ENCODE measurements around the gene RNF169.

Gene RNF169

GRCh38 chr11:74729397-74729796 is 19.3 kb upstream of the RNF169 start:
- DNase-seq (ENCODE audit: extremely low read depth, low read depth): no peak
- TF ChIP-seq, protein P1, sequence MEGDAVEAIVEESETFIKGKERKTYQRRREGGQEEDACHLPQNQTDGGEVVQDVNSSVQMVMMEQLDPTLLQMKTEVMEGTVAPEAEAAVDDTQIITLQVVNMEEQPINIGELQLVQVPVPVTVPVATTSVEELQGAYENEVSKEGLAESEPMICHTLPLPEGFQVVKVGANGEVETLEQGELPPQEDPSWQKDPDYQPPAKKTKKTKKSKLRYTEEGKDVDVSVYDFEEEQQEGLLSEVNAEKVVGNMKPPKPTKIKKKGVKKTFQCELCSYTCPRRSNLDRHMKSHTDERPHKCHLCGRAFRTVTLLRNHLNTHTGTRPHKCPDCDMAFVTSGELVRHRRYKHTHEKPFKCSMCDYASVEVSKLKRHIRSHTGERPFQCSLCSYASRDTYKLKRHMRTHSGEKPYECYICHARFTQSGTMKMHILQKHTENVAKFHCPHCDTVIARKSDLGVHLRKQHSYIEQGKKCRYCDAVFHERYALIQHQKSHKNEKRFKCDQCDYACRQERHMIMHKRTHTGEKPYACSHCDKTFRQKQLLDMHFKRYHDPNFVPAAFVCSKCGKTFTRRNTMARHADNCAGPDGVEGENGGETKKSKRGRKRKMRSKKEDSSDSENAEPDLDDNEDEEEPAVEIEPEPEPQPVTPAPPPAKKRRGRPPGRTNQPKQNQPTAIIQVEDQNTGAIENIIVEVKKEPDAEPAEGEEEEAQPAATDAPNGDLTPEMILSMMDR (IDR thresholded peaks at IDR 0.05; ENCODE audit: low read depth, low read length, missing control alignments): no peak
- no peak overlapping the region for H3K4me3 ChIP-seq (replicated peaks; ENCODE audit: low read depth, low read length)

- TF ChIP-seq, protein P1 (IDR thresholded peaks at IDR 0.05; ENCODE audit: low read depth, low read length, missing control alignments): no peak
- no peak overlapping the region for H3K4me3 ChIP-seq (replicated peaks; ENCODE audit: low read depth, low read length)
- DNase-seq (ENCODE audit: extremely low read depth, low read depth): no peak
Observed at GRCh38 chr11:74730571-74731260, 17.9 kb upstream of the RNF169 start.

DNA sequence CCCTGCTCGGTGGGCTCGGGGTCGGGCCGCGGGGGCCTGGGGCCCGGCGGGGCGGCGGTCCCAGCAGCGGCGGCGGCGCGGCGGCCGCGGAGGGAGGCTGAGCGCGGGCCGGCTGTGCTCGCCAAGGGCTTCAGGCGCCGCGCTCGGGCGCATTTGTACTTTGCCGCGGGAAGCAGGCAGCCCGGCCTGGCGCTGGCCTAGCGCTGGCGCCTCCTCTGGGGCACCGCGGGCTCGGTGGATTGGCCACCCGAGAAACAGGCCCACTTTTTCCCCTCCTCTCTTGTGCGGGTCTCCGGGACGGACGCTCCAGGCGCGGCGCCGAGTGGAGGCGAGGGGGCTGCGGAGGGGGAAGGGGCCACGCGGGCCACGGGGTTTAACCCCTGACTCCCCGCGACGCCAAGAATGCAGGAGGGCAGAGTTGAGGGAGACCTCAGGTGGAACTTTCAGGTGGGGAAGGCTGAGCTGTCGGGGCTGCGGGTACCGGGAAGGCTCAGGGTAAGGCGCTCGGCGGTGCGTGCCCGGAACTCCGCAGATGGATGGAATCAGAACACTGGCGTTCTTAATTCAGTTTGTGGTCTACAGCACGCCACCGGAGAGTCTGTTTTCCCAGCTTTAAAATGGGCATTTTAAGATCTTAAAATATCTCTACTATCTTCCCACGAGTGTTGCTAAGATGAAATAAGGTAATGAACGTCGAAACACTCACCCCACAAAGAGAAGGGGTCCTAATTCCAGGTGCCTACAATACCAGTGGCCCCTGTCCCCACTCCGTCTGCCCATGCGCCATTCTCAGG is 17.2 kb upstream of the RNF169 start, which contains the start of gene CHRDL2:
Gene CHRDL2 (minus strand): TSS at position 126 of the 794 bp plus-strand sequence. CDS start 538 bp downstream, outside the sequence.
- H3K4me3 ChIP-seq (replicated peaks; ENCODE audit: low read depth, low read length): 0 out of 2 replicates have a peak within 1 kb of the TSS, but pooled peaks have one; percentile 13
- no peak for DNase-seq (ENCODE audit: extremely low read depth, low read depth)
- TF ChIP-seq, protein P1 (IDR thresholded peaks at IDR 0.05; ENCODE audit: low read depth, low read length, missing control alignments): no peak

DNA sequence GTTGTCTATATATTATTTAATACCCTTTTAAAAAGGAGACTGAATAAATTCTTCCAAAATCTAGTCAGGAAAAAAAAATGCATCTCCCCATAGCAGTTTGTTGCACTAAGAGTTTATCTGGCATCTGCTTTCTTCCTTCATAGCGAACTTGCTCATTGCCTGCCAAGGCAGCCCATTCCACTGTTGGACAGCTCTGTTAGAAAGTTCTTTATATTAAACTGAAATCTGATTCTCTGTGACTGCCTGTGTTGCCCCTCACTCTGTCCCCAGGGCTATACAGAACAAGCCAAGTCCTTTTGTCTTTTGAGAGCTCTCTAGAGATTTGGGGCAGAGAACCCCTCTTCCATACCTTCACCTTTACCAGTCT is 14.1 kb upstream of the RNF169 start:
- no peak overlapping the region for H3K4me3 ChIP-seq (replicated peaks; ENCODE audit: low read depth, low read length)
- no peak for DNase-seq (ENCODE audit: extremely low read depth, low read depth)
- TF ChIP-seq, protein P1 (IDR thresholded peaks at IDR 0.05; ENCODE audit: low read depth, low read length, missing control alignments): no peak

- TF ChIP-seq, protein P1 (IDR thresholded peaks at IDR 0.05; ENCODE audit: low read depth, low read length, missing control alignments): no peak
- H3K4me3 ChIP-seq (replicated peaks; ENCODE audit: low read depth, low read length): no peak overlapping the region
- DNase-seq (ENCODE audit: extremely low read depth, low read depth): no peak
Observed at GRCh38 chr11:74735365-74735928, 13.2 kb upstream of the RNF169 start.

DNA sequence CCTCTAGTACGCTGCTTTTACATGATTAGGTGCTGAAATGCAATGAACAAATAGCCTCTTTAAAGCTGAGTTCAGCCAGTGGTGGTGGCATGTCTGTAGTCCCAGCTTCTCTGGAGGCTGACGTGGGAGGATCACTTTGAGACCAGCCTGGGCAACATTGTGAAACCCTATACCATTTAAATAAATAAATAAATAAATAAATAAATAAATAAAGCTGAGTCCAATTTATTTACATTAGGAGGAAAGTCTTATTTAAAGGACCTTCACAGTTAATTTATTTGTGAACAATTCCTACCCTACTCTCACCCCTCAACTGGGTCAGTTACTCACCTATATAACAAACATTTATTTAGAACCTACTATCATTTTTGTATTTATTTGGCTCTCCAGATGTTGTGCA is 12.6 kb upstream of the RNF169 start:
- no peak for DNase-seq (ENCODE audit: extremely low read depth, low read depth)
- no peak overlapping the region for H3K4me3 ChIP-seq (replicated peaks; ENCODE audit: low read depth, low read length)
- TF ChIP-seq, protein P1 (IDR thresholded peaks at IDR 0.05; ENCODE audit: low read depth, low read length, missing control alignments): no peak

All from HFF-Myc (cell line).